Central memory CD4-positive, alpha-beta T cell (primary cell): ENCODE results near the gene SLMAP.

Experiments used
- DNase-seq: peaks from one replicate; pipeline ENCODE4 v3.0.0; 2022

SLMAP gene

GRCh38 chr3:57755368-57755675 lies 787 bp upstream of the SLMAP start:
- DNase-seq = peak; percentile 19

GRCh38 chr3:57756528-57757401 lies 656 bp downstream of the SLMAP start:
- peak; percentile 1 for DNase-seq

- no peak for DNase-seq
Observed at GRCh38 chr3:57757642-57758297, 1.7 kb downstream of the SLMAP start.

- DNase-seq = no peak
Observed at GRCh38 chr3:57758686-57759085, 2.6 kb downstream of the SLMAP start.

GRCh38 chr3:57764794-57765193 lies 8.7 kb downstream of the SLMAP start:
- no peak for DNase-seq

- DNase-seq = no peak
Observed at GRCh38 chr3:57768595-57768994, 12.5 kb downstream of the SLMAP start.

GRCh38 chr3:57770009-57770827 lies 14.1 kb downstream of the SLMAP start:
- DNase-seq = no peak

- DNase-seq = no peak
Observed at GRCh38 chr3:57772251-57772650, 16.1 kb downstream of the SLMAP start.

- no peak for DNase-seq
Observed at GRCh38 chr3:57777774-57778173, 21.7 kb downstream of the SLMAP start.

GRCh38 chr3:57778494-57778893 lies 22.4 kb downstream of the SLMAP start:
- DNase-seq = no peak

- DNase-seq = no peak
Observed at GRCh38 chr3:57779666-57780065, 23.6 kb downstream of the SLMAP start.

GRCh38 chr3:57783186-57784088 lies 27.3 kb downstream of the SLMAP start:
- DNase-seq = no peak

- DNase-seq = no peak
Observed at GRCh38 chr3:57784089-57784735, 28.1 kb downstream of the SLMAP start.

GRCh38 chr3:57785446-57785845 lies 29.3 kb downstream of the SLMAP start:
- no peak for DNase-seq

- DNase-seq = no peak
Observed at GRCh38 chr3:57787867-57788623, 31.9 kb downstream of the SLMAP start.

GRCh38 chr3:57788624-57789018 lies 32.5 kb downstream of the SLMAP start:
- DNase-seq = no peak

GRCh38 chr3:57791245-57791644 lies 35.1 kb downstream of the SLMAP start:
- DNase-seq = no peak

- DNase-seq = no peak
Observed at GRCh38 chr3:57792198-57792597, 36.1 kb downstream of the SLMAP start.

GRCh38 chr3:57793737-57794187 lies 37.7 kb downstream of the SLMAP start:
- no peak for DNase-seq

GRCh38 chr3:57794501-57794900 lies 38.4 kb downstream of the SLMAP start:
- no peak for DNase-seq

- no peak for DNase-seq
Observed at GRCh38 chr3:57794951-57795350, 38.8 kb downstream of the SLMAP start.
